GM19240 (cell line): ENCODE data around the gene ELANE.
"Not testable (repeated sequence)": the region's sequence is repeated elsewhere in the genome, so short reads cannot be mapped to it uniquely, and the experiment has no call there.

Experiments
- DNase-seq: peaks from one replicate; pipeline ENCODE4 v3.0.0; 2011; ENCODE audit warnings: low spot score; ENCODE audit not compliant: insufficient read length

The ELANE gene

DNA sequence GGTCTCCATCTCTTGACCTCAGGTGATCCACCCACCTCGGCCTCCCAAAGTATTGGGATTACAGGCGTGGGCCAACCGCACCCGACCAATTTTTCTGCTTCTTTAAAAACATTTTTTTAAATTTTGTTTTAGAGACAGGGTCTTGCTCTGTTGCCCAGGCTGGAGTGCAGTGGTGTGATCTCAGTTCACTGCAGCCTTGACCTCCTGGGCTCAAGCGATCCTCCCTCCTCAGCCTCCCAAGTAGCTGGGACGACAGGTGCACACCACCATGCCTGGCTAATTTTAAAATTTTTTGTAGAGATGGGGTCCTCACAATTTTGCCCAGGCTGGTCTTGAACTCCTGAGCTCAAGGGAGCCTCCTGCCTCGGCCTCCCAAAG, 9.3 kb upstream of the ELANE start:
- DNase-seq = not testable (repeated sequence)

GRCh38 chr19:843180-843835, 8.8 kb upstream of the ELANE start:
- DNase-seq = no peak

GRCh38 chr19:843836-844545, 8.1 kb upstream of the ELANE start:
- no peak for DNase-seq

DNA sequence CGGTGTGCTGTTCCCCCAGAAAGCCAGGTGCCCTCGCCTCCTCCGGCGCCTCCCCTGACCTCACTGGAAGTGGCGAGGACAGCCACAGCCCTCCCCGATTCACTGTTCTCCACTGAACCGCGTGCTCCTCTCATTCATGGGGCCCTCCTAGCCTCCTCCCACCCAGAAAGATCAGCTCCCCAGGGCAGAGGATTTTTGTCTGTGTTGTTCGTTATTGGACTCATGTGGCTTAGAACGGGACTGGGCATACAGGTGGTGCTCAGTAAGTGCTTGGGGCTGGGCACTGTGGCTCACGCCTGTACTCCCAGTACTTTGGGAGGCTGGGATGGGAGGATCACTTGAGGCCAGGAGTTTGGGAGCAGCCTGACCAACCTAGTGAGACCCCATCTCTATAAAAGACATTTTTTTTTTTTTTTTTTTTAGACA, 7.5 kb upstream of the ELANE start:
- no peak for DNase-seq

GRCh38 chr19:845707-846521, 6.2 kb upstream of the ELANE start:
- no peak for DNase-seq

DNA sequence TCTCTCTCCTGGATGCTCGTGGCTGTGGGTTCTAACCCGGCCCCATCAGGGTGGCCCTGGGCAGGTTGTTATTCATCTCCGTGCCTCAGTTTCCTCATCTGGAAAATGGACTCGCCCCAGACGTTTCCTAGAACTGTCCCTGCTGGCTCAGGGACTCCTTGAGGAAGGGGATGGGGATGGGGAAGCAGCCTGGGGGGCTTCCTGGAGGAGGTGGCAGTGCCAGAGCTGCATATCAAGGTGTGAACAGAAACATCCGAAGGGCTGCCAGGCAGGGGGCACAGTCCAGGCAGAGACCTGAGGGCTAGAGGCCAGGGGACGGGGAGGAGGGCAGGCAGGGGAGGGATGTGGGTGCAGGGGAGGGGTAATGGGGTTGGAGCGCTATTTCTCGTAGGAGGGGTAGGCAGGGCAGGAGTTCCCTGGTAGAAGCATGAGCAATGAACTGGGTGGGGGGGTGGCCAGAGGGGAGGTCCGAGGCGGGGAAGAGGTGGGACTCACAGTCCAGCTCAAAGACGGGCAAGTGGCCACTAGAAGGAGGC, 3.6 kb upstream of the ELANE start:
- no peak for DNase-seq

DNA sequence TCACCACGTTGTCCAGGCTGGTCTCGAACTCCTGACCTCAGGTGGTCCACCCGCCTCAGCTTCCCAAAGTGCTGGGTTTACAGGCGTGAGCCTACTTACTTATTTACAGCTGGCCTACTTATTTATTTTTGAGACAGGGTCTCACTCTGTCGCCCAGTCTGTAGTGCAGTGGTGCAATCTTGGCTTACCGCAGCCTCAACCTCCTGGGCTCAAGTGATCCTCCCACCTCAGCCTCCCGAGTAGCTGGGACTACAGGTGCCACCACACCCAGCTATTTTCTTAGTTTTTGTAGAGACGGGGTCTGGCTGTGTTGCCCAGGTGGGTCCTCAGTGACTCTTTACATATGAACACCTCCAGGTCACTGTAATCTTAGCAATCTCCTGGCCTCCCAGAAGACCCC, 2.9 kb upstream of the ELANE start:
- DNase-seq = not testable (repeated sequence)

GRCh38 chr19:850221-850978, 1.7 kb upstream of the ELANE start:
- DNase-seq = no peak

- DNase-seq = no peak
Observed at GRCh38 chr19:850979-851335, 1.1 kb upstream of the ELANE start.

DNA sequence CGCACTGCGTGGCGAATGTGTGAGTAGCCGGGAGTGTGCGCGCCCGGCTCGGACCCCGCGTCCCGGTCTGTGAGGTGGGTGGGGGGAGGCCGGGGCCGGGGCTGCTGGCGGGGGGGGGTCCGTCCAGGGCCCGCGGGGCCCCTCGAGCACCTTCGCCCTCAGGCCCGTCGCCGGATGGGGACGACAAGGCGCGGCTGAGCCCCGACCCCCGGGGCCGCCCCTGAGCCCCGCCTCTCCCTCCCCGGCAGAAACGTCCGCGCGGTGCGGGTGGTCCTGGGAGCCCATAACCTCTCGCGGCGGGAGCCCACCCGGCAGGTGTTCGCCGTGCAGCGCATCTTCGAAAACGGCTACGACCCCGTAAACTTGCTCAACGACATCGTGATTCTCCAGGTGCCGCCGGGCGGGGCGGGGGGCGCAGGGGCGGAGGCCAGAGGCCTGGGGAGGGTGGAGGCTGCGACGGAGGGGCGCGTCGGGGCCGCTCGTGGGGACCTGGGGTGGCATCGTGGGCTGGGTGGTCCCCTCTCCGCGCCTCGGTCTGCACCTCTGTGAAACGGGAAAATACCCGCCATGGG, 997 bp downstream of the ELANE start:
- DNase-seq = no peak

GRCh38 chr19:853614-854220, 1.6 kb downstream of the ELANE start:
- not testable (repeated sequence) for DNase-seq

DNA sequence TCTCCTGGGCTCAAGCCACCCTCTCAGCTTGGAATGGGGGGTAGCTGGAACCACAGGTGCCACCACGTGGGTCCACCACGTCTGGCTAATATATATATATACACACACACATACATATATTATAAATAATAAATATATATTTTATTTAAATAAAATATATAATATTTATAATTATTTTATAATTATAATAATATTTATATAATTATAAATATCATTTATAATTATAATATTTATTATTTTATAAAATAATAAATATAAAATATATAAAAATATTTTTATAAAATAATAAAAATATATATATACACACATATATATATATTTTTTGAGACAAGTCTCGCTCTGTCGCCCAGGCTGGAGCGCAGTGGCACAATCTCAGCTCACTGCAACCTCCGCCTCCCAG, 2.4 kb downstream of the ELANE start:
- no peak for DNase-seq

DNA sequence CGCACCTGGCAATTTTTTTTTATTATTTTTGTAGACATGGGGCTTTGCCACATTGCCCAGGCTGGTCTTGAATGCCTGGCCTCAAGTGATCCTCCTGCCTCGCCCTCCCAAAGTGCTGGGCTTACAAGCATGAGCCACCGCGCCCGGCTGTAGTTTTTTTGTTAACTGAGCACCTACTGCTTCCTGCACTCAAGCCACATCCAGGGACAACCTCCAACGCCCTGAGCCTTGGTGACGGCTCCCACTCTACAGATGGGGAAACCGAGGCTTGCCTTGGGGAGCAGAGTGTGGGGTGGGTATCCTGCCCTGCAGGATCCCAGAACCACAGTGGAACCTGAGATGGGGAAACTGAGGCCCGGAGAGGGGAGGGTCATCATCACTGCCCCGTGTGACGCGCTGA, 3.0 kb downstream of the ELANE start:
- DNase-seq = no peak

DNA sequence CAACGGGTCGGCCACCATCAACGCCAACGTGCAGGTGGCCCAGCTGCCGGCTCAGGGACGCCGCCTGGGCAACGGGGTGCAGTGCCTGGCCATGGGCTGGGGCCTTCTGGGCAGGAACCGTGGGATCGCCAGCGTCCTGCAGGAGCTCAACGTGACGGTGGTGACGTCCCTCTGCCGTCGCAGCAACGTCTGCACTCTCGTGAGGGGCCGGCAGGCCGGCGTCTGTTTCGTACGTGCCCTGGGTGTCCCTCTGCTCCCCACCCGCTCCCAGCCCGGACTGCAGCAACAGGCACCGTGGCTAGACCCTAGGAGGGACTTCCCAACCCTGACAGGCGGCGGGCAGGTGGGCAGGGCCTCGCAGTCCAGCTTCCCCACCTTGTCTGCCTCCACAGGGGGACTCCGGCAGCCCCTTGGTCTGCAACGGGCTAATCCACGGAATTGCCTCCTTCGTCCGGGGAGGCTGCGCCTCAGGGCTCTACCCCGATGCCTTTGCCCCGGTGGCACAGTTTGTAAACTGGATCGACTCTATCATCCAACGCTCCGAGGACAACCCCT, 3.5 kb downstream of the ELANE start:
- DNase-seq = no peak

DNA sequence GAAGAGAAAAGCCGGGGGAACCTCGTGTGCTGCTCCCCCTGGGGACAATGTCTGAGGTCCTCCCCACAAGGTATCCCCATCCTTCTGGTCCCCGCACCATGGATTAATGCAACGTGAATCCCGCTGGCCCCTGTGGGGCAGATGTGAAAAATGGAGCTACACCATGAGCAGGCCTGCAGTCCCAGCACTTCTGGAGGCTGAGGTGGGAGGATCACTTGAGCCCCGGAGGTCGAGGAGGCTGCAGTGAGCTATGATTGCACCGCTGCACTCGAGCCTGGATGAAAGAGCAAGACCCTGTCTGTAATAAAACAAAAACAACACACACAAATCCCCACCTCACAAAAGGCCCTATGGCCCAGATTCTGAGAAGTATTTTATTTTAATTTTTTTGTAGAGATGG, 6.2 kb downstream of the ELANE start:
- DNase-seq = no peak

DNA sequence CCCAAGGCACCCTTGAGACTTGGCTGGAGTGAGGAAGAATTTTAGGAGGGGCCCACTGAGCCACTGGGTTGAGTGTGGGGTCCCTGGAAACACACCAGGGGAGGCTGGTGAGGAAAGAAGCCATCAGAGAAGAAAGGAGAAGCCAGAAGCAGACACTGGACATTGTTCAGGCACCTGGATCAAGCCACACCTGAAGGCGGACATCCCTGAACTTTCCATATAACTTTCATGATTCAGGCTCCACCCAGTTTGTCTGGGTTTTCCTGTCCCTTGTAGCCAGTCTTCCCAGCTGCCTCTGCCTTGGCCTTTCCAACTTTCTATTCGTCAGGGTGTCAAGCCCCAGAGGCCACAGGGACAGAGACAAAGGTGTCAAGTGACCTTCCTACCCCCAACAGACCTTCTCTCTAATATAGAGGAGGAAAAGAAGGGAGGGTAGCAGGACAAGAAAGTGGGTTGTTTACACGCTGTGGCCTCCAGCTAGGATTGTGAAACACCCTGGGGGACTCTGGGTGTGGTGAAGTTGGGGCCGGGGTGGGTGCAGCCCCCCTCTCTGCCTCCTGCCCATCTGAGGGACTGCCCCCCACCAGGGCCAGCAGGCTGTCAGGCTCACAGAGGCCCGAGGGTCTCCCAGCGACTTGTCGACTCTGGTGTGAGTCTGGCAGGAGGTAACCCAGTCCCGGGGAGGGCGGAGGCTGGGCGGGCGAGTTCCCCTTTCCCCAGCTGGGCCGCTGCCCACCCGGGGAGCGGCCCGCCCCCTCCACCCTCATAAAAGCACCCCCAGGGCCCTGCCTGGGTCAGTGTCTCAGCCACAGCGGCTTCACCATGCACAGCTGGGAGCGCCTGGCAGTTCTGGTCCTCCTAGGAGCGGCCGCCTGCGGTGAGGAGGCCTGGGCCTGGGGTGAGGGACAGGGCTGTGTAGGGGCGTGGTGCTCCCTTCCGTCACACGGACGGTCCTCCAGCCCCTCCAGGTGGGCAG, 7.1 kb downstream of the ELANE start, which contains the start of gene CFD:
CFD (plus strand) TSS at position 797 of the 976 bp plus-strand sequence; CDS start at position 823, 26 bp downstream.
- DNase-seq = no peak

DNA sequence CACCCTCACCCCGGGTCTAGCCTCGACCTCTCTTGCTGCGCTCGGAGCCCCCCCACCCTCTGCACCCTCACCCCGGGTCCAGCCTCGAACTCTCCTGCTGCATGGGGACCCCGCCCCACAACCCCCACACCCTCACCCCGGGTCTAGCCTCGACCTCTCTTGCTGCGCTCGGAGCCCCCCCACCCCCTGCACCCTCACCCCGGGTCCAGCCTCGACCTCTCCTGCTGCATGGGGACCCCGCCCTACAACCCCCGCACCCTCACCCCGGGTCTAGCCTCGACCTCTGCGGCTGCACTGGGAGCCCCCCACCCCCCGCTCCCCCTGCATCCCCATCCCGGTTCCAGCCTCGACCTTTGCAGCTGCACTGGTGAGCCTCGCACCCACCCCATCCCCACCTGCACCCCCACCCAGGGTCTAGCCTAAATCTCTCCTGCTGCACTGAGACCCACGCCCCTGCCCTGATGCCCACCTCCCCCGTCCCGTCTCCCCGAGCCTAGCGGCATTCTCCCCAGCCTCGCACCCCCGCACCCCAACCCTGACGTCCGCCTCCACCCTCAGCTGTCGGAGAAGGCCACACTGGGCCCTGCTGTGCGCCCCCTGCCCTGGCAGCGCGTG, 9.1 kb downstream of the ELANE start:
- DNase-seq = no peak

DNA sequence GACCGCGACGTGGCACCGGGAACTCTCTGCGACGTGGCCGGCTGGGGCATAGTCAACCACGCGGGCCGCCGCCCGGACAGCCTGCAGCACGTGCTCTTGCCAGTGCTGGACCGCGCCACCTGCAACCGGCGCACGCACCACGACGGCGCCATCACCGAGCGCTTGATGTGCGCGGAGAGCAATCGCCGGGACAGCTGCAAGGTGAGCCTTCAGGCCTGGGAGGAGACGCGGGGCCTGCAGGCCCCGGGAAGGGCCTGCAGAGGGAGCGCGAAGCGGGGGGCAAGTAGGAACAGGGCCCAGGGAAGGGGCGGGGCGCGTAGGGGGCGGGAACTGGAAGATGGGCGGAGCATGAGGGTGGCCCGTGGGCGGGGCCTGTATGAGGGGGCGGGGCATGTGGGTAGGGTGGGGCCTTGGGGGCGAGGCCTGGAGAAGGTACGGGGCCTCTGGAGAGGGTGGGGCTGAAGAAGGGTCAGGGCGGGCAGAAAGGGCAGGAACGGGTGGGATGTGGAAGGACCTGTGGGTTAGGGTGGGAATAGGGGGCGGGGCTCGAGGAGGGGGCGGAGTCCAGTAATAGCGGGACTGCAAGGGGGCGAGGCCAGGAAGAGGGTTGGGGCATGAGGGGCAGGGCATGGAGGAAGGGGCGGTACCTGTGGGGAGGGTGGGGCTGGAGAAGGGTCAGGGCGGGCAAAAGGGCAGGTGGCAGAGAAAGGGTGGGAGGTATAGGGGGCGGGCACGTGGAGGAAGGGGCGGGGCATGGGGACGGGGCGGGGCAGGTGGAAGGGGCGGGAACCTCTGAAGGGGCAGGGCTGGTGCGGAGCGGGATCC, 9.9 kb downstream of the ELANE start:
- no peak for DNase-seq
